Peyer's patch (tissue), 4 donors: ENCODE results near the gene SNRNP25.

Experiments
- CTCF ChIP-seq, 6 experiments: fragments of 450-650 bp in 4 of 6; fragments of 200-600 bp in 2 of 6; sonication (generic) in 1 of 6; IDR thresholded peaks; one replicate each; pipeline ENCODE4 v1.5.1; 2017 to 2019; ENCODE audit warnings: antibody characterized with exemption in 6 of 6, mild to moderate bottlenecking in 3 of 6, moderate library complexity in 1 of 6
- POLR2A ChIP-seq, 2 donors: fragments of 450-650 bp; IDR thresholded peaks; one replicate each; pipeline ENCODE4 v1.5.1; 2017; ENCODE audit warnings: antibody characterized with exemption in 2 of 2, mild to moderate bottlenecking in 2 of 2, moderate library complexity in 2 of 2

- TF ChIP-seq CTCF (IDR thresholded peaks at IDR 0.05) (no peak), POLR2A (IDR thresholded peaks at IDR 0.05) (no peak)
Observed at GRCh38 chr16:45454-45853, 8.2 kb upstream of the SNRNP25 start.
